Measurements from ENCODE around the gene PTCD1.

The PTCD1 gene

GRCh38 chr7:99410635-99411034 lies 28.0 kb downstream of the PTCD1 start:
- no peak for DNase-seq
- no peaks in the 10 kb centered on the region for H3K27me3 ChIP-seq (ENCODE audit: insufficient read depth, low read length, poor library complexity)
- no peak for ATAC-seq (ENCODE audit: insufficient read depth, low read depth)
- peak overlapping the region; percentile 73 for H3K4me2 ChIP-seq (ENCODE audit: insufficient read depth, low read length)
- peak overlapping the region in 1 of 2 experiments; percentile 86; a peak in 1 of 4 replicates for H3K4me3 ChIP-seq (ENCODE audit: low read depth in 1 of 2, low read length in 2 of 2)
- peak overlapping the region; percentile 90 for H3K9ac ChIP-seq (ENCODE audit: low read depth, low read length)
- no peak overlapping the region for H3K27ac ChIP-seq (ENCODE audit: low read length)
- peaks cover 74% of the 10 kb centered on the region for H3K79me2 ChIP-seq (ENCODE audit: insufficient read depth, low read length)
- H3K4me1 ChIP-seq (ENCODE audit: insufficient read depth, low read length): peaks cover 41% of the 10 kb centered on the region
- peaks cover 68% of the 10 kb centered on the region for H3K36me3 ChIP-seq (ENCODE audit: insufficient read depth, low read length)
- no peaks in the 10 kb centered on the region for H3K9me3 ChIP-seq (ENCODE audit: insufficient read depth, low read length, severe bottlenecking)
- H2AFZ ChIP-seq (ENCODE audit: low read depth, low read length): no peak overlapping the region
- H4K20me1 ChIP-seq (ENCODE audit: insufficient read depth, low read length): peaks cover 26% of the 10 kb centered on the region; the same call in 1 of the 2 replicates
- TF ChIP-seq CTCF (IDR thresholded peaks at IDR 0.05; ENCODE audit: borderline replicate concordance, extremely low read depth, low read length, poor library complexity, severe bottlenecking) (no peak), EZH2 (IDR thresholded peaks at IDR 0.05; ENCODE audit: borderline replicate concordance, low read depth, low read length, severe bottlenecking) (no peak)

- Histone ChIP-seq H3K4me3 (ENCODE audit: low read depth in 1 of 2, low read length in 2 of 2) (peak overlapping the region; percentile 58 to 86; a peak in 3 of 4 replicates), H3K9ac (ENCODE audit: low read depth, low read length) (peak overlapping the region; percentile 90), H3K27ac (ENCODE audit: low read length) (peak overlapping the region; percentile 99), H3K4me1 (ENCODE audit: insufficient read depth, low read length) (peaks cover 47% of the 10 kb centered on the region), H3K36me3 (ENCODE audit: insufficient read depth, low read length) (peaks cover 68% of the 10 kb centered on the region), H2AFZ (ENCODE audit: low read depth, low read length) (no peak overlapping the region), H4K20me1 (ENCODE audit: insufficient read depth, low read length) (peaks cover 33% of the 10 kb centered on the region), H3K79me2 (ENCODE audit: insufficient read depth, low read length) (peaks cover 83% of the 10 kb centered on the region), H3K9me3 (ENCODE audit: insufficient read depth, low read length, severe bottlenecking) (no peaks in the 10 kb centered on the region), H3K27me3 (ENCODE audit: insufficient read depth, low read length, poor library complexity) (no peaks in the 10 kb centered on the region), H3K4me2 (ENCODE audit: insufficient read depth, low read length) (peak overlapping the region; percentile 73)
- no peak for TF ChIP-seq CTCF (IDR thresholded peaks at IDR 0.05; ENCODE audit: borderline replicate concordance, extremely low read depth, low read length, poor library complexity, severe bottlenecking)
- ATAC-seq (ENCODE audit: insufficient read depth, low read depth) (no peak), DNase-seq (no peak)
These were observed 28.8 kb downstream of the PTCD1 start for GRCh38 chr7:99409806-99410205.

- ATAC-seq (ENCODE audit: insufficient read depth, low read depth): no peak
- H3K4me2 ChIP-seq (ENCODE audit: insufficient read depth, low read length): peak overlapping the region; percentile 73
These were observed 29.4 kb downstream of the PTCD1 start for GRCh38 chr7:99409192-99409572.

More at GRCh38 chr7:99409192-99409572, 29.4 kb downstream of the PTCD1 start:
- Histone ChIP-seq H4K20me1 (ENCODE audit: insufficient read depth, low read length) (peaks cover 39% of the 10 kb centered on the region), H3K9me3 (ENCODE audit: insufficient read depth, low read length, severe bottlenecking) (no peaks in the 10 kb centered on the region), H3K27me3 (ENCODE audit: insufficient read depth, low read length, poor library complexity) (no peaks in the 10 kb centered on the region), H3K36me3 (ENCODE audit: insufficient read depth, low read length) (peaks cover 68% of the 10 kb centered on the region), H3K4me1 (ENCODE audit: insufficient read depth, low read length) (peaks cover 53% of the 10 kb centered on the region), H3K4me3 (ENCODE audit: low read depth in 1 of 2, low read length in 2 of 2) (peak overlapping the region; percentile 58 to 86), H3K79me2 (ENCODE audit: insufficient read depth, low read length) (peaks cover 89% of the 10 kb centered on the region), H2AFZ (ENCODE audit: low read depth, low read length) (peak overlapping the region; percentile 86), H3K27ac (ENCODE audit: low read length) (peak overlapping the region; percentile 99), H3K9ac (ENCODE audit: low read depth, low read length) (peak overlapping the region; percentile 90)
- no peak for TF ChIP-seq EZH2 (IDR thresholded peaks at IDR 0.05; ENCODE audit: borderline replicate concordance, low read depth, low read length, severe bottlenecking)
- no peak for TF ChIP-seq CTCF (IDR thresholded peaks at IDR 0.05; ENCODE audit: borderline replicate concordance, extremely low read depth, low read length, poor library complexity, severe bottlenecking)
- no peak for DNase-seq

All from DND-41 (cell line).